K562 (cell line): ENCODE results near the gene NUP153. TPM values are rescaled to one million over a fixed set of nuclear protein-coding genes. Genes with fewer than 3 reads are reported as not detected.

Experiments
- ATAC-seq: fragments of 200-7000 bp; cut with Tn5 transposase; 3 replicates; pipeline ENCODE4 v1.9.1; 2020; ENCODE audit warnings: moderate library complexity
- BruUV-seq: library from RNA; stranded (reverse); fragments of 400-500 nt; replicated peaks from 2 replicates; lab custom pipeline; 2021; lab: Mats Ljungman, UMichigan
- CTCF ChIA-PET: fragments of 300-600 bp; formaldehyde crosslinking; extraction: SDS; loops from one replicate; lab custom pipeline; 2021; ENCODE audit warnings: low intra/inter-chr PET ratio; lab: Yijun Ruan, JAX
- POLR2A ChIA-PET: fragments of 300-600, 350-650 bp; sonication (Branson Sonifier 250); formaldehyde crosslinking; extraction: SDS; loops from one replicate; lab custom pipeline; 2021; ENCODE audit warnings: antibody characterized with exemption, inconsistent platforms; lab: Yijun Ruan, JAX
- DNase-seq, 4 experiments: peaks; one replicate each; pipeline versions ENCODE4 v3.0.0 to v3.0.0-alpha.2; 2011 to 2018; ENCODE audit warnings: low spot score in 3 of 4, mixed read lengths in 3 of 4; ENCODE audit errors: extremely low read depth in 1 of 4
- FAIRE-seq: peaks from 2 replicates; lab custom pipeline; 2011; peaks lifted over from hg19 to GRCh38; lab: Jason Lieb, UNC
- H2AFZ ChIP-seq: 2 replicates; pipeline ENCODE4 v1.6.0; 2011; ENCODE audit warnings: low read depth, low read length, control low read depth, inconsistent platforms
- H3K27ac ChIP-seq: fragments of 200-600 bp; 3 replicates; pipeline ENCODE4 v1.8.0; 2011; ENCODE audit warnings: low read depth, mild to moderate bottlenecking, control low read depth, inconsistent platforms, low read length, moderate library complexity, mixed read lengths; ENCODE audit errors: extremely low read depth
- H3K27me3 ChIP-seq, 2 experiments: fragments of 300-600 bp in 1 of 2; 2 replicates in 1 of 2; 3 replicates in 1 of 2; pipeline versions ENCODE4 v1.6.0 to v1.8.0; 2011; ENCODE audit warnings: inconsistent platforms in 2 of 2, low read length in 2 of 2, mild to moderate bottlenecking in 1 of 2, mixed read lengths in 1 of 2, moderate library complexity in 1 of 2; ENCODE audit not compliant: control insufficient read depth in 2 of 2, insufficient read depth in 2 of 2
- H3K36me3 ChIP-seq: fragments of 300-600 bp; 3 replicates; pipeline ENCODE4 v1.8.0; 2011; ENCODE audit warnings: mild to moderate bottlenecking, low read length, inconsistent platforms; ENCODE audit not compliant: control insufficient read depth, insufficient read depth
- H3K4me1 ChIP-seq, 2 experiments: fragments of 200-600 bp in 1 of 2; replicated peaks in 1 of 2; 2 replicates in 1 of 2; 3 replicates in 1 of 2; pipeline versions ENCODE4 v1.5.1 to v1.8.0; 2011; ENCODE audit warnings: inconsistent platforms in 2 of 2, low read length in 2 of 2, mild to moderate bottlenecking in 1 of 2, mixed read lengths in 1 of 2, moderate library complexity in 1 of 2; ENCODE audit not compliant: control insufficient read depth in 2 of 2, insufficient read depth in 2 of 2
- H3K4me2 ChIP-seq: 2 replicates; pipeline ENCODE4 v1.6.1; 2011; ENCODE audit warnings: low read length, control low read depth, inconsistent platforms, mixed read lengths; ENCODE audit not compliant: insufficient read depth
- H3K4me3 ChIP-seq: fragments of 200-600 bp; sonication (generic), shearing (Covaris generic); 2 replicates; pipeline ENCODE4 v1.5.1; 2016; ENCODE audit warnings: control low read depth, inconsistent platforms
- H3K79me2 ChIP-seq: fragments of 200-600 bp; 3 replicates; pipeline ENCODE4 v1.8.0; 2011; ENCODE audit warnings: low read length, inconsistent platforms; ENCODE audit not compliant: control insufficient read depth, insufficient read depth
- H3K9ac ChIP-seq, 2 experiments: 2 replicates each; pipeline versions ENCODE4 v1.6.0 to v1.6.1; 2011; ENCODE audit warnings: low read depth in 2 of 2, low read length in 2 of 2, control low read depth in 1 of 2, inconsistent platforms in 1 of 2, mild to moderate bottlenecking in 1 of 2, mixed read lengths in 1 of 2; ENCODE audit not compliant: insufficient read depth in 1 of 2
- H3K9me1 ChIP-seq: one replicate; pipeline ENCODE4 v1.6.0; 2011; ENCODE audit warnings: inconsistent platforms, mild to moderate bottlenecking, low read length, moderate library complexity; ENCODE audit not compliant: control insufficient read depth, insufficient read depth
- H3K9me3 ChIP-seq: replicated peaks from 2 replicates; pipeline ENCODE4 v1.5.1; 2011; ENCODE audit warnings: low read depth, low read length, inconsistent platforms; ENCODE audit not compliant: control insufficient read depth, insufficient read depth
- H4K20me1 ChIP-seq: replicated peaks from 2 replicates; pipeline ENCODE4 v1.6.1; 2011; ENCODE audit warnings: low read length, inconsistent platforms, mixed read lengths; ENCODE audit not compliant: control insufficient read depth, insufficient read depth
- ARNT ChIP-seq, 2 experiments: fragments of 450-650 bp; IDR thresholded peaks; 2 replicates each; pipeline ENCODE4 v1.6.1; 2016; ENCODE audit warnings: mild to moderate bottlenecking in 1 of 2
- CEBPB ChIP-seq: fragments of 450-650 bp; IDR thresholded peaks from 2 replicates; pipeline ENCODE4 v1.6.1; 2016; ENCODE audit warnings: missing genetic modification characterization, missing compliant biosample characterization
- CEBPG ChIP-seq, 3 experiments: fragments of 200-800 bp in 1 of 3; sonication (Bioruptor generic) in 1 of 3; sonication (generic) in 1 of 3; formaldehyde crosslinking in 1 of 3; IDR thresholded peaks in 2 of 3; conservative IDR thresholded peaks in 1 of 3; 2 replicates each; pipeline versions ENCODE4 v1.6.1 to v1.8.0; 2016 to 2022; ENCODE audit warnings: missing compliant biosample characterization in 2 of 3, missing genetic modification characterization in 2 of 3, mild to moderate bottlenecking in 1 of 3, missing genetic modification reagents in 1 of 3
- MLX ChIP-seq, 2 experiments: fragments of 450-650 bp in 1 of 2; sonication (generic) in 1 of 2; formaldehyde crosslinking; conservative IDR thresholded peaks; 2 replicates each; pipeline versions ENCODE4 v1.4.0 to v1.8.1; 2020 to 2022; ENCODE audit warnings: mild to moderate bottlenecking in 1 of 2, missing genetic modification reagents in 1 of 2
- RHOXF2B ChIP-seq: fragments of 250-450 bp; sonication (Bioruptor Pico); conservative IDR thresholded peaks from 2 replicates; pipeline ENCODE4 v1.5.1; 2021
- ZNF436 ChIP-seq: fragments of 250-450, 450-650 bp; sonication (Bioruptor Pico); formaldehyde crosslinking; IDR thresholded peaks from 2 replicates; pipeline ENCODE4 v1.7.0; 2020; ENCODE audit warnings: mild to moderate bottlenecking
- ZNF512 ChIP-seq: IDR thresholded peaks from 2 replicates; pipeline ENCODE4 v1.6.1; 2016; ENCODE audit warnings: missing genetic modification characterization, missing compliant biosample characterization
- WGBS: fragments of 100-300 bp; shearing (Covaris generic); methylation state at CpG from one replicate; pipeline ENCODE4 v1.1.6; 2016; ENCODE audit warnings: low coverage, mixed read lengths; ENCODE audit not compliant: insufficient coverage; ENCODE audit errors: missing lambda C conversion rate; 5-methylcytosine and 5-hydroxymethylcytosine counted together
- in situ Hi-C: fragments of 300-500 bp; cut with MboI; formaldehyde crosslinking; loops from 4 replicates; pipeline ENCODE4 v1.15.0; 2018; ENCODE audit warnings: inconsistent platforms, mixed read lengths
- intact Hi-C: fragments of 100-400 bp; cut with micrococcal nuclease; formaldehyde crosslinking; loops from 2 replicates; pipeline ENCODE4 v1.14.2; 2022
- polyA plus RNA-seq, 8 experiments: library from polyadenylated mRNA; depleted of rRNA in 4 of 8; stranded (reverse) in 5 of 8; unstranded in 3 of 8; fragments of >200 nt; fragmentation: Nextera tagmentation in 2 of 8; fragmentation: Illumina TruSeq in 1 of 8; extraction: Ambion mirVana in 2 of 8; extraction: Trizol in 1 of 8; gene quantifications; 2 replicates each; pipeline versions ENCODE4 v1.2.1 to v1.2.3, GENCODE V29; 2011 to 2014; ENCODE audit warnings: inconsistent platforms in 1 of 8, missing spikeins in 1 of 8
- total RNA-seq, 7 experiments: library from RNA; depleted of rRNA in 6 of 7; stranded (reverse); fragments of >200 nt in 6 of 7; fragmentation: Illumina TruSeq in 2 of 7; extraction: Trizol in 2 of 7; gene quantifications; 2 replicates each; pipeline versions ENCODE4 v1.2.1 to v1.2.3, GENCODE V29; 2011 to 2021; ENCODE audit warnings: low replicate concordance in 1 of 7

The NUP153 gene
- total and polyA plus RNA-seq, 9 of the 15 experiments (the other 6 are each of a cell fraction or from before 2014, with no cell fraction given): 21.9 to 110 (median 84.8) TPM

- no peak for ATAC-seq
- in situ Hi-C loops: no loop called here
- WGBS: 59% methylated on average over 3 of the region's 3 CpGs
- TF ChIP-seq RHOXF2B (CRISPR knock-in tag) (no peak), CEBPB (tag) (peak; percentile 87), CEBPG (CRISPR knock-in tag; IDR thresholded peaks at IDR 0.05) (no peak), CEBPG (tag; conservative IDR thresholded peaks at IDR 0.05 in 1 of 2, IDR thresholded peaks at IDR 0.05 in 1 of 2) (peak; percentile 42 to 69; a peak in 2 of 4 replicates)
- TF ChIP-seq, all 486 proteins: peak for 2
- POLR2A ChIA-PET: interaction anchor here (0.6 kb wide), 1 partner anchor 426 kb away, joined by 3 read pairs; no protein-coding TSS in a partner anchor
- no peak overlapping the region for H2AFZ ChIP-seq
- intact Hi-C loops: no loop called here
- H3K4me2 ChIP-seq: no peak overlapping the region
- no peak for FAIRE-seq
- no peaks in the 10 kb centered on the region for H4K20me1 ChIP-seq
- no peaks in the 10 kb centered on the region for H3K27me3 ChIP-seq
- CTCF ChIA-PET: no interaction called here
- H3K79me2 ChIP-seq: peaks cover 9% of the 10 kb centered on the region
- DNase-seq: no peak
- H3K27ac ChIP-seq: no peak overlapping the region
- no peaks in the 10 kb centered on the region for H3K9me1 ChIP-seq
- no TSS peak for BruUV-seq
- no peaks in the 10 kb centered on the region; the same call in 1 of the 2 replicates for H3K9me3 ChIP-seq
- H3K4me1 ChIP-seq: peaks cover 5 to 13% of the 10 kb centered on the region in 2 experiments; a peak in 1 of 5 replicates
- no peaks in the 10 kb centered on the region for H3K36me3 ChIP-seq
- no peak overlapping the region for H3K4me3 ChIP-seq
- H3K9ac ChIP-seq: no peak overlapping the region
These were observed 110.6 kb downstream of the NUP153 start for GRCh38 chr6:17596085-17596484.

- Histone ChIP-seq H2AFZ (no peak overlapping the region), H3K9me3 (no peaks in the 10 kb centered on the region), H3K36me3 (no peaks in the 10 kb centered on the region), H3K79me2 (no peaks in the 10 kb centered on the region), H4K20me1 (no peaks in the 10 kb centered on the region), H3K9ac (no peak overlapping the region), H3K9me1 (no peaks in the 10 kb centered on the region), H3K4me3 (no peak overlapping the region), H3K4me1 (no peaks in the 10 kb centered on the region), H3K27ac (no peak overlapping the region), H3K4me2 (no peak overlapping the region), H3K27me3 (no peaks in the 10 kb centered on the region)
- FAIRE-seq (no peak), DNase-seq (no peak), ATAC-seq (no peak)
- ChIA-PET CTCF (no interaction called here), POLR2A (no interaction called here)
- in situ Hi-C loops: loop anchor here (5.0 kb wide), 2 partner anchors 436 to 899 kb away; no protein-coding TSS in a partner anchor
- no TSS peak for BruUV-seq
- peak; percentile 92 for TF ChIP-seq ZNF512 (tag)
- TF ChIP-seq ZNF436: no peak
- no peak for TF ChIP-seq ARNT (IDR thresholded peaks at IDR 0.05)
- no peak for TF ChIP-seq MLX (CRISPR knock-in tag; conservative IDR thresholded peaks at IDR 0.05)
- intact Hi-C loops: no loop called here
These were observed 113.5 kb downstream of the NUP153 start for GRCh38 chr6:17593246-17593645.
